ENCODE results near the gene MTRR. TPM values are rescaled to one million over a fixed set of nuclear protein-coding genes. Genes with fewer than 3 reads are reported as not detected.

The MTRR gene
- total and polyA plus RNA-seq, 2 donors (not counting 1 experiment from before 2014, with no cell fraction given) = 25.5 to 67.8 TPM

DNA sequence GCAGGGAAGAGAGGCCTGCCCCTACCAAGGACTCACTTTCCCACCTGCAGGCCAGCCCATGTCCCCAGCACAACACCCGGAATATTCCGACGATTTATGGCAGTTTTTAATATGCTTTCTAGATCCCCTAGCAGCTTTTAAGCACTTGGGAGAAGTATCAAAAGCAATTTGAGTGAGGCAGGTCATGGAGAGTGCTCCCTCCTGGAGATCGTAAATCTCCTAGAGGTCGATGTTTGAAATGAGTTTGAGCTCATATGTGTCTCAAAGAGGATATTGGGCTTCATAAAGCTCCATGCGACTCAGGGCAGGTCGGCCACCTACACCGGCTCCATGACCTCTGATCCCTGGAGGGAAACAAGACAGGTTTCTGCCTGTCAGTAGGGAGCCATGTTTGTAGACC lies 45.4 kb upstream of the MTRR start:
- Histone ChIP-seq H3K4me1 (ENCODE audit: control insufficient read depth in 2 of 2, insufficient read depth in 2 of 2, low read length in 2 of 2) (no peaks in the 10 kb centered on the region), H3K36me3 (replicated peaks in 1 of 2; ENCODE audit: control extremely low read depth in 1 of 2, control insufficient read depth in 1 of 2, extremely low read depth in 1 of 2, insufficient read depth in 2 of 2, low read length in 1 of 2) (no peaks in the 10 kb centered on the region), H3K27ac (ENCODE audit: low read length in 2 of 2) (no peak overlapping the region), H2AFZ (ENCODE audit: insufficient read depth, low read depth, low read length, poor library complexity, severe bottlenecking) (no peak overlapping the region), H3K27me3 (replicated peaks in 1 of 4; ENCODE audit: control extremely low read depth in 1 of 4, control insufficient read depth in 3 of 4, insufficient read depth in 4 of 4, low read length in 3 of 4) (no peaks in the 10 kb centered on the region), H4K20me1 (ENCODE audit: control insufficient read depth, insufficient read depth, low read length, poor library complexity, severe bottlenecking) (no peaks in the 10 kb centered on the region), H3K9me3 (ENCODE audit: control extremely low read depth in 1 of 3, control insufficient read depth in 2 of 3, insufficient read depth in 1 of 3, low read length in 2 of 3) (no peaks in the 10 kb centered on the region), H3K79me2 (ENCODE audit: control insufficient read depth, insufficient read depth, low read length) (no peaks in the 10 kb centered on the region), H3K4me2 (replicated peaks; ENCODE audit: low read depth, low read length, poor library complexity, severe bottlenecking) (no peak overlapping the region), H3K9ac (ENCODE audit: low read length) (no peak overlapping the region), H3K4me3 (ENCODE audit: control extremely low read depth in 1 of 5, extremely low read depth in 1 of 5, insufficient read depth in 1 of 5, low read depth in 2 of 5, low read length in 4 of 5) (no peak overlapping the region)
- intact Hi-C loops (cut with micrococcal nuclease) = no loop called here
- Mint-ChIP-seq H3K27me3 (peaks cover 14% of the 10 kb centered on the region), H3K4me1 (no peaks in the 10 kb centered on the region), H3K4me3 (no peak overlapping the region), H3K27ac (no peak overlapping the region), H3K9me3 (ENCODE audit: insufficient read depth) (no peaks in the 10 kb centered on the region)
- POLR2A ChIA-PET = no interaction called here
- TF ChIP-seq EZH2 (IDR thresholded peaks at IDR 0.05; ENCODE audit: borderline replicate concordance, insufficient read depth, low read depth, low read length, poor library complexity, severe bottlenecking) = no peak
- ATAC-seq (ENCODE audit: low read depth) (no peak), DNase-seq (no peak)
- 80% methylated on average over 5 of the region's 8 CpGs for WGBS (ENCODE audit: insufficient coverage)
- CTCF ChIA-PET = no interaction called here

DNA sequence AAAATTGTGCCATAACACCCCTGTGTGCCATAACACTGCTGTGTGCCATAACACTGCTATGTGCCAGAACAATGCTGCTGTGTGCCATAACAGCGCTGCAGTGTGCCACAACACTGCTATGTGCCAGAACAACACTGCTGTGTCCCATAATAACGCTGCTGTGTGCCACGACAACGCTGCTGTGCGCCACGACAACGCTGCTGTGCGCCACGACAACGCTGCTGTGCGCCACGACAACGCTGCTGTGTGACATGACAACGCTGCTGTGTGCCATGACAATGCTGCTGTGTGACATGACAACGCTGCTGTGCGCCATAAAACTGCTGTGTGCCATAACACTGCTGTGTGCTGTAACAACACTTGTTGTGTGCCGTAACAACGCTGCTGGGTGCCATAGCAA lies 44.0 kb upstream of the MTRR start:
- no peak overlapping the region for H3K27ac ChIP-seq (ENCODE audit: low read length in 2 of 2)
- intact Hi-C loops (cut with micrococcal nuclease) = no loop called here
- peaks cover 14% of the 10 kb centered on the region for H3K27me3 Mint-ChIP-seq
- H3K4me1 Mint-ChIP-seq = no peaks in the 10 kb centered on the region
- H3K27ac Mint-ChIP-seq = no peak overlapping the region
- no peaks in the 10 kb centered on the region for H3K9me3 Mint-ChIP-seq (ENCODE audit: insufficient read depth)
- no peak overlapping the region for H3K4me3 Mint-ChIP-seq
- ChIA-PET CTCF (no interaction called here), POLR2A (no interaction called here)
- no peaks in the 10 kb centered on the region for H3K36me3 ChIP-seq (replicated peaks in 1 of 2; ENCODE audit: control extremely low read depth in 1 of 2, control insufficient read depth in 1 of 2, extremely low read depth in 1 of 2, insufficient read depth in 2 of 2, low read length in 1 of 2)
- H3K4me2 ChIP-seq (replicated peaks; ENCODE audit: low read depth, low read length, poor library complexity, severe bottlenecking) = no peak overlapping the region
- H3K79me2 ChIP-seq (ENCODE audit: control insufficient read depth, insufficient read depth, low read length) = no peaks in the 10 kb centered on the region
- TF ChIP-seq, protein P1, sequence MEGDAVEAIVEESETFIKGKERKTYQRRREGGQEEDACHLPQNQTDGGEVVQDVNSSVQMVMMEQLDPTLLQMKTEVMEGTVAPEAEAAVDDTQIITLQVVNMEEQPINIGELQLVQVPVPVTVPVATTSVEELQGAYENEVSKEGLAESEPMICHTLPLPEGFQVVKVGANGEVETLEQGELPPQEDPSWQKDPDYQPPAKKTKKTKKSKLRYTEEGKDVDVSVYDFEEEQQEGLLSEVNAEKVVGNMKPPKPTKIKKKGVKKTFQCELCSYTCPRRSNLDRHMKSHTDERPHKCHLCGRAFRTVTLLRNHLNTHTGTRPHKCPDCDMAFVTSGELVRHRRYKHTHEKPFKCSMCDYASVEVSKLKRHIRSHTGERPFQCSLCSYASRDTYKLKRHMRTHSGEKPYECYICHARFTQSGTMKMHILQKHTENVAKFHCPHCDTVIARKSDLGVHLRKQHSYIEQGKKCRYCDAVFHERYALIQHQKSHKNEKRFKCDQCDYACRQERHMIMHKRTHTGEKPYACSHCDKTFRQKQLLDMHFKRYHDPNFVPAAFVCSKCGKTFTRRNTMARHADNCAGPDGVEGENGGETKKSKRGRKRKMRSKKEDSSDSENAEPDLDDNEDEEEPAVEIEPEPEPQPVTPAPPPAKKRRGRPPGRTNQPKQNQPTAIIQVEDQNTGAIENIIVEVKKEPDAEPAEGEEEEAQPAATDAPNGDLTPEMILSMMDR (IDR thresholded peaks at IDR 0.05) = no peak
- no peak for TF ChIP-seq EZH2 (IDR thresholded peaks at IDR 0.05; ENCODE audit: borderline replicate concordance, insufficient read depth, low read depth, low read length, poor library complexity, severe bottlenecking)
- 93% methylated on average over 18 of the region's 18 CpGs for WGBS (ENCODE audit: insufficient coverage)
- H2AFZ ChIP-seq (ENCODE audit: insufficient read depth, low read depth, low read length, poor library complexity, severe bottlenecking) = no peak overlapping the region
- H3K4me3 ChIP-seq (ENCODE audit: control extremely low read depth in 1 of 5, extremely low read depth in 1 of 5, insufficient read depth in 1 of 5, low read depth in 2 of 5, low read length in 4 of 5) = no peak overlapping the region
- no peak for DNase-seq
- H3K9ac ChIP-seq (ENCODE audit: low read length) = no peak overlapping the region
- no peaks in the 10 kb centered on the region for H3K9me3 ChIP-seq (ENCODE audit: control extremely low read depth in 1 of 3, control insufficient read depth in 2 of 3, insufficient read depth in 1 of 3, low read length in 2 of 3)
- no peaks in the 10 kb centered on the region for H4K20me1 ChIP-seq (ENCODE audit: control insufficient read depth, insufficient read depth, low read length, poor library complexity, severe bottlenecking)
- no peak for ATAC-seq (ENCODE audit: low read depth)
- no peaks in the 10 kb centered on the region for H3K27me3 ChIP-seq (replicated peaks in 1 of 4; ENCODE audit: control extremely low read depth in 1 of 4, control insufficient read depth in 3 of 4, insufficient read depth in 4 of 4, low read length in 3 of 4)
- H3K4me1 ChIP-seq (ENCODE audit: control insufficient read depth in 2 of 2, insufficient read depth in 2 of 2, low read length in 2 of 2) = no peaks in the 10 kb centered on the region

Data from B cell (primary cell).